ENCODE data around the gene CASK. TPM values are rescaled to one million over a fixed set of nuclear protein-coding genes. Genes with fewer than 3 reads are reported as not detected.

Gene CASK
- total and polyA plus RNA-seq, 12 donors = 4.7 to 53.0 (median 41.3) TPM

GRCh38 chrX:41827886-41828285, 95.5 kb downstream of the CASK start:
- intact Hi-C loops (cut with DNase I) = no loop called here
- no peaks in the 10 kb centered on the region for H3K9me3 ChIP-seq (replicated peaks in 1 of 3)
- no peak overlapping the region for H3K4me3 ChIP-seq
- no peaks in the 10 kb centered on the region for H3K36me3 ChIP-seq (replicated peaks in 1 of 2)
- H3K27me3 ChIP-seq = no peaks in the 10 kb centered on the region
- DNase-seq = no peak
- no peak overlapping the region for H3K27ac ChIP-seq
- TF ChIP-seq CTCF (IDR thresholded peaks at IDR 0.05) (no peak), POLR2A (IDR thresholded peaks at IDR 0.05) (no peak)
- peaks cover 0 to 4% of the 10 kb centered on the region in 2 donors for H3K4me1 ChIP-seq (replicated peaks in 1 of 2)

GRCh38 chrX:41825796-41826195, 97.6 kb downstream of the CASK start:
- no peak overlapping the region for H3K27ac ChIP-seq
- no peaks in the 10 kb centered on the region for H3K27me3 ChIP-seq
- 43 to 66% (median 51%) methylated on average over 2 of the region's 2 CpGs for WGBS, 4 donors
- H3K9me3 ChIP-seq (replicated peaks in 1 of 3) = no peaks in the 10 kb centered on the region
- peaks cover 0 to 4% of the 10 kb centered on the region in 2 donors for H3K4me1 ChIP-seq (replicated peaks in 1 of 2)
- no peaks in the 10 kb centered on the region for H3K36me3 ChIP-seq (replicated peaks in 1 of 2)
- DNase-seq = no peak
- TF ChIP-seq POLR2A (IDR thresholded peaks at IDR 0.05) = no peak
- TF ChIP-seq CTCF (IDR thresholded peaks at IDR 0.05) = no peak
- intact Hi-C loops (cut with DNase I) = no loop called here
- no peak overlapping the region for H3K4me3 ChIP-seq

GRCh38 chrX:41824551-41824950, 98.8 kb downstream of the CASK start:
- Histone ChIP-seq H3K36me3 (replicated peaks in 1 of 2) (no peaks in the 10 kb centered on the region), H3K4me1 (replicated peaks in 1 of 2) (peaks cover 0 to 4% of the 10 kb centered on the region in 2 donors), H3K9me3 (replicated peaks in 1 of 3) (no peaks in the 10 kb centered on the region), H3K4me3 (no peak overlapping the region), H3K27me3 (no peaks in the 10 kb centered on the region), H3K27ac (no peak overlapping the region)
- peak in 2 of 7 donors; percentile 16 to 17 for DNase-seq
- 47 to 61% (median 54%) methylated on average over 2 to 3 of the region's 3 CpGs for WGBS, 4 donors
- TF ChIP-seq CTCF (IDR thresholded peaks at IDR 0.05) (no peak), POLR2A (IDR thresholded peaks at IDR 0.05) (no peak)
- intact Hi-C loops (cut with DNase I) = no loop called here

GRCh38 chrX:41823402-41823801, 100.0 kb downstream of the CASK start:
- Histone ChIP-seq H3K36me3 (replicated peaks in 1 of 2) (no peaks in the 10 kb centered on the region), H3K27me3 (no peaks in the 10 kb centered on the region), H3K4me1 (replicated peaks in 1 of 2) (peaks cover 0 to 4% of the 10 kb centered on the region in 2 donors), H3K27ac (no peak overlapping the region), H3K9me3 (replicated peaks in 1 of 3) (no peaks in the 10 kb centered on the region), H3K4me3 (no peak overlapping the region)
- DNase-seq = no peak
- 66 to 86% (median 77%) methylated on average over 3 to 4 of the region's 4 CpGs for WGBS, 4 donors
- TF ChIP-seq POLR2A (IDR thresholded peaks at IDR 0.05) (no peak), CTCF (IDR thresholded peaks at IDR 0.05) (no peak)
- intact Hi-C loops (cut with DNase I) = no loop called here

Data from adrenal gland (tissue), 12 donors.